ENCODE data around the gene SLC16A2. TPM values are rescaled to one million over a fixed set of nuclear protein-coding genes. Genes with fewer than 3 reads are reported as not detected.
"Not testable (repeated sequence)": the region's sequence is repeated elsewhere in the genome, so short reads cannot be mapped to it uniquely, and the experiment has no call there.

SLC16A2 gene
- total RNA-seq, 2 donors from 2014 or later: 0.70 to 2.1 TPM

DNA sequence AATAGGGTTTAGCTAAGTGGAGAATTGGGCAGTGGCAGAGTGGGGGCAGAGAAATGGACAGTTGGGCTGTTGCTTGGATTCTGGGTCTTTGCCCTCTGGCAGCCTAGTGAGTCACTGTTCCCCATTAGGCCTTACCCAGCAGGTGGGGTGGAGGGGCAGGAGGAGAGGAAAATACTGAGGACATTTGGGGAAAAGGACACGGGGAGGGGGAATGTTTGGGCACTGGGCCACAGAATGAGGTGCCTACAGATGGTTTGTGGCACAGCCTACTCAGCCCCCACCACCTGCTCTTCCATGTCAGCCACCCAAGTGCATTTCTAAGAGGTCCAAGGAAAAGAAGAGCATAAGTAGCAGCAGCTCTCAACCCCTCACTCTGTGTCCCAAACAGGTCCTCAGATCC, 13.0 kb downstream of the SLC16A2 start:
- intact Hi-C loops (cut with DNase I, micrococcal nuclease): no loop called here
- ATAC-seq (no peak), DNase-seq (no peak)

DNA sequence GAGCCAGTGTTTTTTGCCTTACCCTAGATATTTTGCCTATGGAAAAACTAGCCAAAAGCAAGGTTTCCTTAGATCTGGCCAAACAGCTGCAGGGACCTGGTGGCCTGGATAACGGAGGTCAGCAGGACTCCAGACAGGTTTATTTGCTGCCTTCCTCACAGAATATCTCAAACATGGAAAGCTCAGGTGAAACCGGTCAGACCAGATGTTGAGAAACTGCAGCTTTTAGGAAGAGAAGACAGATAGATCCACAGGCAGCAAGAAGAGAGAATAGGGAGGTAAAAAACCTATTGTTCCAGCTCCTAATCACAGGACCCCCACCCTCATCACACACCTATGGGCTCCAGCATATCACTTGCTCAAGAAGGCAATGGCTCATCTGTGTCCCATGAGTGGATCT, 16.2 kb downstream of the SLC16A2 start:
- DNase-seq (no peak), ATAC-seq (no peak)
- intact Hi-C loops (cut with DNase I, micrococcal nuclease): no loop called here

DNA sequence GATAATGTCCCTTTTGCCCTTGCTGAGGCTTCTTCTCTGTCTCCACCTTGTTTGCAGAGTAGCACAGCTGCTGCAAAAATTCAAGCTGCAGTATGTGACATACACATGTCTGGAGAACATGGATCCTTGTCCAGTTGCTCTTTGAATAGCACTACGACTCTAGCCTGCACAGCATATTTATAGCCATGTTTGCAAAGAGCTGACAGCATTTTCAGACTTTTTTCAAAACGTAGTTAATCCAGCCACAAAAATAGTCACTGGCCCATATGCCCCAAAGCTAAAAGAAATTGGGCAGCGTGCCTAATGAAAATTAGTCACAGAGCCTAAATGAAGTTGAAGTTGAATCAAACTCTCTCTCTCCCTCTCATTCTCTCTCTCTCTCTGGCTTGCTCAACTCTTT, 17.5 kb downstream of the SLC16A2 start:
- ATAC-seq (no peak), DNase-seq (no peak)
- intact Hi-C loops (cut with DNase I, micrococcal nuclease): no loop called here

DNA sequence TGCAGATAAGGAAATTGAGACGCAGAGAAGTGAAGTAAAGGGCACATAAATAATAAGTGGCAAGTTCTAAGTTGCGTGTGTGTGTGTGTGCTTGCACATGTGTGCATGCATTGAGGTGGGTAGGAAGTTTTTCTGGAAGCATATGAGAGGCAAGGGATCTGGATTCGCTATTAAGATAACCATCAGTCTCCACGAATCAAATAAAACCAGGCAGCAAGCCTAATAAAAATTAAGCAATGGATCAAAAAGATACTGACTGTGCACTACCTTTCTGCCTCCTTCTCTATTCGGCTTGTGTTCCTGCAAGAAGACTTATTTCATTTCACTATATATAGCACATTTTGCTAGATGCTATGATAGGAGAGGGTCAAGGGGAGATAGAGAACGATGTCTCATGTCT, 23.8 kb downstream of the SLC16A2 start:
- ATAC-seq: no peak
- no peak for DNase-seq
- intact Hi-C loops (cut with DNase I, micrococcal nuclease): no loop called here

DNA sequence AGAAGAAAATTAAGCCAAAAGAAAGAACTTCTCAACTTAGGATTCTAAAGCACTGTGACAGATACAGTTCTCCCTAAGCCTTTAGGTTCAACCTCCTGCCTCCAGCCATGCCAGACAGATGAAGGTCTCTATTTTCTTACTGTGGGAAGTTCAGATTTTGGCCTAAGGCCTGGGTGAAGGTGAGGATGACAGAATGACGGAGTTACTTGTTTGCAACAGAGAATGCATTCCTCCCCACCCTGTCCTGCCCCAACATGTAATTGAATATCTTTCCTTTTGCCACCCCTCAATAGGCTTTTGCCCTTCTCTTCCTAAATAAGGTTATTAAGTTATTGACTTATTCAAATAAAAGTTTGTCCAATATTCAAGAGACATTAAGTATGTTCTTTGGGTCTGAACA, 25.6 kb downstream of the SLC16A2 start:
- DNase-seq: no peak
- intact Hi-C loops (cut with DNase I, micrococcal nuclease): no loop called here
- ATAC-seq: no peak

DNA sequence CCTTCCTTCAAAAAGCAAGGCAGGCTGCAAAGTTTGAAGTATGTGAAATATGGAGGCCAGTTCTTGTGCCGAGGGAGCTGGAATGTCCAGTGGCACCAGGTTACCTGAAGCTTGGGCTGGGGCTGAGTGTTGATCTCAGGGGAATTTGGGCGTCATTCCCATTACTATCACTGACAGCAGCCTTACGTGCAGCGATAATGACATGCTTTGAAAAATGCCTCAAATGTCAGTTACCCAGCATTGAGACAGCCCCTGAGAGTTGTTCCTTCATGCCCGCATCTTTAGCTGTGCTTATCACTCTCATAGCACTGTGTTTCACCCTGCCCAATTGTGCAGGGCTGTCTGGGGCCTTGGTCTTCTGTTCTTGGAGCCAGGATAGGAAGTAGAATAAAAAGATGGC, 27.4 kb downstream of the SLC16A2 start:
- DNase-seq (no peak), ATAC-seq (no peak)
- intact Hi-C loops (cut with DNase I, micrococcal nuclease): no loop called here

DNA sequence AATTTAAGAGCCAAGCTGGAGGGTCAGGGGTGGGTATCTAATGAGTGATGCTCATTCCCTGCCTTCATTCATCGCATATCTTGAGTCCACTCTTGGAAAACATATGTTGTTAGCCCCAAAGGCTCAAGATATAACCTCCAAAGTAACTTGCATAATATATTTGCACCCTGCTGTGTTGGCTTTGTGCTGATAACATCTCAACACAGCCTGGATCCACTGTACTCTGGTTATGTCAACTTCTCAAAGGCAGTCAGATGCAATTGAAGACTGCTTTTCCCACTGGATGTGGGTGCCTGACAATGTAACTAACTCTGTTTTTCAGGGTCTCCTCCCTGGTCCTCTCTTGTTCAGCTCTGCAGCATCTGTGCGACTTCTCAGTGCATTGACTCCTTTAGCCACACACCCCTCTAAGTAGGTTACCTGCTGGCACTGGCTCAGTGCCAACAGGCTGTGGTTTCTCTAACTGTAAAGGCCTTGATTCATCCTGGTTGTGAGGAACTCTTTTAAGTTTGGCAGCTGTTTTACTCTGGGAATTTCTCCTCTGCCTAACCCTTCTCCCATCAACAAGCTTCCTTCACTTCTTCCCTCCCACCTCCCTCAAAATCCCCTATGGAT, 28.1 kb downstream of the SLC16A2 start:
- intact Hi-C loops (cut with DNase I, micrococcal nuclease): no loop called here
- DNase-seq (peak in 1 of 2 donors; percentile 5), ATAC-seq (no peak)

DNA sequence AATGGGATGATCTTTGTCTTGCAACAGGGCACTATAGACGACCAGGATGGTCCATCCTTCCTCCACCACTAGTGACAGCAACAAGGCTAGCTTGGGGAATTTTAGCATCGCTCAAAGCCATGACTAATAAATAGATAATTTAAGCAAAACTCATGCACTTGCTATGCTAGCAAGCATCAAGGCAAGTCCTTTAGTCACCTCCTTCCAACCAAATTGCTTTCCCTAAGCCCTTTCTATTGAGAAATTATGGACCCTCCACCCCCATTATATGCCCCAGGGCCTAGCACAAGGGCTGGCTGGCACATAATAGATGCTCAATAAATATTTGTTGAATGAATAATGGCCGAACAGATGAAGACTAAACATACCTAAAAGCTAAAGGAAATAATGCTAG, 28.6 kb downstream of the SLC16A2 start:
- DNase-seq (no peak), ATAC-seq (no peak)
- intact Hi-C loops (cut with DNase I, micrococcal nuclease): no loop called here

DNA sequence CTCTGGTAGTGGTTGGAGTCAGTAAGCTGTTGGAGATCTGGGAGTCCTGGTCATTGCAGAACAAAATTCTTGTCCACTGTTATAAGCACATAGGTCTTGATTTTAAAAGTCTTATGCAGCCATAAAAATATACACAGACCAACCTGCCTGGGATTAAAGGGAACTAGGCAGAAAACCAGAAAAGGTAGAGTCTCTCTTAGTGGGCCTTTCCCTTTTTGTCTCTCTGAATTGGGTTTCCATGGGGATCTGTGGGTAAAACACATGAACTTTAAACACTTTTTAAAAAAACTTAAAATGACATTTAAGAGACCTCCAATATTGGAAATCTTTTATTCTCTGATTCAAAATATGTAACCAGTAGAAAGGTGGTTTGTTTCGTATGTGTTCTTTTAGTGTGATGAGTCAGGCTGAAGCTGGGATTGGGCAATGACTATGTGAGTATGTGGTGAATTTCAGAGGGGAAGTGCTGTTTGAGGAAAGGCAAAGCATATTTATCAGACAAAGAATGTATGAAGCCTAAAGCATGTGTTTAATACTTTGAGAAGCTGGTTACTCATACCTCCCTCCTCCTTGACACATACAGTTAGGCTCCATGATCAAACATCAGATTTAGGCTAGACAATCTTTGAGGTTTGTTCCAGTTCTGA, 29.6 kb downstream of the SLC16A2 start:
- ATAC-seq (no peak), DNase-seq (no peak)
- intact Hi-C loops (cut with DNase I, micrococcal nuclease): no loop called here

DNA sequence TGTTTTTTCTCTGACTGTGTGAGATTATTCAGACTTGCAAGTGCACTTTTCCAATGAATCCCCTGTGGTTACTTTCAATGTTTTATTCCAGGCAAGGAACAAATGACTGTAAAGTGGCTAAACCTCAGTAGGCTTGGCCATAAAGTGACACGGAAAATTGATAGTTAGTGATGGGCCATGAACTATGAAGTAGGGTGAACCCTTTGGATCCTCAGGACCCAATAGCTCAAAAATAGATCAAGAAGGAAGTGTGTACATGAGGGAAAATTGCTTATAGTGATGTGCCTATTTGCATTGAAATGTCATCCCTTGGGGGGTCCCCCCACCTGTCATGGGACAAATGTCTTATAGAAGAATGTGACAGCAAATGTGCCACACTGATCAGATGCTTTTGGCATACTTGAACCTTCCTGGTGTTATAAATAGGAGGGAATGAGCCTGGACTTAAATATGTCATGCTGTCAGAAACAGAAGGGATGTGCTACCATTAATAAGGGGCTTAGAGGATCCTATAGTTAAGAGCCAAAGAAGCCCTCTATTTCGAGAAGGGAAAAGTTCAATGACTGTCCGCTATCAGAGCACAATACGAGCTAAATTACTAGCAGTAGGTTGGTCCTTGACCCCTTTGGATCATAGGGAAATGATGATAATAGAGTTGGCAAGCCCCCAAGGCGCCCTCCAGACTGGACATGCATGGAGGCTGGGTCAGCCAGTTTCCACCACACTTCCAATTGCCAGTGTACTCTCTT, 30.3 kb downstream of the SLC16A2 start:
- no peak for DNase-seq
- intact Hi-C loops (cut with DNase I, micrococcal nuclease): no loop called here
- ATAC-seq: no peak

DNA sequence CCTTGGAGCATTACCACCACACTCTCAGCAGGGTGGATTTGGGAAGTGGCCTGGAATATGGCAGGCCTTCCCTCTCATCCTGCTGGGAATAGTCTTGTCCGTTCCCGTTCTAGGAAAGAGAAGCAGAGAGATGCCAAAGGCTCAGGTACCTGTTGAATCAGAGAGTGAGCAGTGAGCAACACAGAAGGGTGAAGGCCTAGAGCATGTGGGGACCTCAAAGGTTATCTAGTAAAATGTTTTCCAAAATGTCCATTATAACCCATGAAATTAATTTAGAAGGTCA, 30.8 kb downstream of the SLC16A2 start:
- intact Hi-C loops (cut with DNase I, micrococcal nuclease): no loop called here
- ATAC-seq (no peak), DNase-seq (no peak)

DNA sequence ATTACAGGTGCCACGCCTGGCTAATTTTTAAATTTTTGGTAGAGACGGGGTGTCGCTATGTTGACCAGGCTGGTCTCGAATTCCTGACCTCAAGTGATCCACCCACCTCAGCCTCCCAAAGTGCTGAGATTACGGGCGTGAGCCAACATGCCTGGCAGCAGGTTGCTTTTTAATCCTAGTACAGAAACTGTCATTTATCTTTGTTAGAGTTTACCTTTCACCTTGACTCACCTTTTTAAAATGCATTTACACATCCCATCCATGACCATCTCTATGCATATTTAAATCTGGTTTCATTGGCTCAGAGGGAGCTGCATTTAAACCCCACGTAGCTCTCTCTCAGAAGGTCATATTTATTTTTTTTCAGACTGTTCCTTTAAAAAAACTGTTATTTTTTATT, 31.9 kb downstream of the SLC16A2 start:
- DNase-seq (no peak), ATAC-seq (no peak)
- intact Hi-C loops (cut with DNase I, micrococcal nuclease): no loop called here

DNA sequence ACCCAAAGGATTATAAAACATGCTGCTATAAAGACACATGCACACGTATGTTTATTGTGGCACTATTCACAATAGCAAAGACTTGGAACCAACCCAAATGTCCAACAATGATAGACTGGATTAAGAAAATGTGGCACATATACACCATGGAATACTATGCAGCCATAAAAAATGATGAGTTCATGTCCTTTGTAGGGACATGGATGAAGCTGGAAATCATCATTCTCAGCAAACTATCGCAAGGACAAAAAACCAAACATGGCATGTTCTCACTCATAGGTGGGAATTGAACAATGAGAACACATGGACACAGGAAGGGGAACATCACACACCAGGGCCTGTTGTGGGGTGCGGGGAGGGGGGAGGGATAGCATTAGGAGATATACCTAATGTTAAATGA, 32.9 kb downstream of the SLC16A2 start:
- DNase-seq; ATAC-seq; intact Hi-C loops (cut with DNase I, micrococcal nuclease): not testable (repeated sequence)

DNA sequence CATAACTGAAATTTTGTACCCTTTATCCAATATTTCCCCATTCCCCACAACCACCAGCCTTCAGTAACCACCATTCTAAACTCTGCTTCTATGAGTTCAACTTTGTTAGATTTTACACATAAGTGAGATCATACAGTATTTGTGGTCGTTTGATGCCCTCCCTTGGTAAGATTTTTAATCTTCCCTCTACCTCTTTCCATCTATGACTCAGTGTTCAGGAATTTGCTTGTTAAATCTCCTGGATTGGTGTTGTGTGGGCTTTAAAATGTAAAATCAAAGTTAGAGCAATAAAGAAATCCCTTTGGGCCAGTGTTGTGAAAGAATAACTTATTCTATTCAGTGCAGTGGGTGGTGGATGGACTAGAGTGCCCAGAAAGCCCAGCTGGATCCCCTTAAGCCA, 37.4 kb downstream of the SLC16A2 start:
- ATAC-seq: no peak
- intact Hi-C loops (cut with DNase I, micrococcal nuclease): no loop called here
- DNase-seq: no peak

DNA sequence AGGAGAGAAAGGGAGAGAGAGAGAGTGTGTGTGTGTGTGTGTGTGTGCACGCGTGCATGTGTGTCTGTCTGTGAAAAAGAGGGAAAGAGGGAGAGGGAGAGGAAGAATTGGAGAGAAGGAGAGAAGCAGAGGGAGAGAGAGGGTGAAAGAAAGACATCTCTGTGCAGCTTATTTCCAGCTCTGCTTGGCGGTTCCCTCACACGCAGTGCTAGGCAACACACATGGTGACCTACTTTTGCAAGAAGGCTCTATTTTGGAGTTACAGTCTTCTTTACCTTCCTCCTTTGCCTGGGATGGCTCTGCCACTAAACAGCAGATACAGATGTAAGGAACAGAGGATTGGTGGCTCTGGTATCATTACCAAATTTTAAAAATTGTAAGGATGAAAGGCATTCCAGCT, 40.1 kb downstream of the SLC16A2 start:
- no peak for ATAC-seq
- no peak for DNase-seq
- intact Hi-C loops (cut with DNase I, micrococcal nuclease): no loop called here

DNA sequence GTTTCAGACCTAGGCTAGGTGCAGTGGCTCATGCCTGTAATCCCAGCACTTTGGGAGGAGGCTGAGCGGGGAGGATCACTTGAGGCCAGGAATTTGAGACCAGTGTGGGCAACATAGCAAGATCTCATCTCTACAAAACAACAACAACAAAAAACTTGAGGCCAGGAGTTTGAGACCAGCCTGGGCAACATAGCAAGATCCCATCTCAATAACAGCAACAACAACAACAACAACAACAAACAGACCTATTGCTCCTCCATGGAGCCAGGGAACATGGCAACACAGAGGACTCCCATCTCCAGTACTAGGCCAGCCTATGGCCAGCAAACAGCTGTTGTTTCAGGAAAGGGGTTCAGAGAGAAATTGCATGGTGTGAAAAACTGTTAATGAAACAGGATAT, 43.4 kb downstream of the SLC16A2 start:
- DNase-seq: no peak
- ATAC-seq: no peak
- intact Hi-C loops (cut with DNase I, micrococcal nuclease): no loop called here

DNA sequence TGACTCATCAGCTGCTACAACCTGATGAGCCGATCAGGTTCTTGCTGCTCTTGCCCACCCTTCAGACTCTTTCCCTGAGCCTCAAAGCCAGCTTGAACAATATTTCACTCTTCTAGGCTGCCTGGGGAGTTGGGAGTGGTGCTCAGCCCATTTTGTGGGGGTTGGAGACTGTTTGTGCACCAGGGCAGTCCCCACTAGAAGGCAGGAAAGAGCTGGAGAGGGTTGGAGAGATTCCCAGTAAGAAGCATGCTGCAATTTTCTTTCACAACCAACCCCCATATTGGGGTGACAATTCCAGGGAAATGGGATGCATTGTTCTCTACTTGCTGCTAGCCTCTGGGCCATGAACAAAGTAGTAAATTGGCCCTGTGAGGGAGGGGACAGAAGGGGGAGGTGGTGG, 44.1 kb downstream of the SLC16A2 start:
- DNase-seq: no peak
- ATAC-seq: no peak
- intact Hi-C loops (cut with DNase I, micrococcal nuclease): no loop called here

DNA sequence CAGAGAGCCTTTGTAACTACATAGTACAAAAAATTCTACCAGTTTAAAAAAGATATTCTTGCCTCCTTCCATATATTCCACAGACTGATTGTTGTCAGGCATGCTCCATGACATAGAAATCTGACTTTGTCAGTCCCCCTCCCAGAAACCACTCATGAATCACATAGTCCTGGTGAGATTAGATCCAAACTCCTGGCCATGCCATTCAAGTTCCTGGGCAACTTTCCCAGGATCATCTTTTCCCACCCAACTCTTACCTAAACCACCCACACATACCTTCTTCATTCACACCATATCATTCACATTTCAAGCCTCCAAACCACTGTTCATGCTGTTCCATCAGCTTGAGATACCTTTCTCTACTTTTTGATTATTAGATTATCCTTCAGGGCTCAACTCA, 46.4 kb downstream of the SLC16A2 start:
- DNase-seq (no peak), ATAC-seq (no peak)
- intact Hi-C loops (cut with DNase I, micrococcal nuclease): no loop called here

DNA sequence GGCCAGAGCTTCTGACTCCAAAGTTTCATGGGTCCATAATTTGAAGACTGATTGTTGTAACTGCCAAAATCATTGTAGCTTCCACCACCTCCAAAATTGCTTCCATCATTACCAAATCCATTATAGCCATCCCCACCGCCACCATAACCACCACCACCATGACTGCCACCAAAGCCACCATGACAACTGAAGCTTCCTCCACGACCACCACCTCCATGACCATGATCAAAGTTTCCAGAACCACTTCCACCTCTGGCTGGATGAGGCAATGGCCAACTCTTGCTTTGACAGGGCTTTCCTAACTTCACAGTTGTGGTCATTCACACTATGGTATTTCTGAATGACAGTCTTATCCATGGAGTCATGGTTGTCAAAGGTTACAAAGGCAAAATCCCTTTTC, 51.8 kb downstream of the SLC16A2 start:
- DNase-seq; ATAC-seq; intact Hi-C loops (cut with DNase I, micrococcal nuclease): not testable (repeated sequence)

DNA sequence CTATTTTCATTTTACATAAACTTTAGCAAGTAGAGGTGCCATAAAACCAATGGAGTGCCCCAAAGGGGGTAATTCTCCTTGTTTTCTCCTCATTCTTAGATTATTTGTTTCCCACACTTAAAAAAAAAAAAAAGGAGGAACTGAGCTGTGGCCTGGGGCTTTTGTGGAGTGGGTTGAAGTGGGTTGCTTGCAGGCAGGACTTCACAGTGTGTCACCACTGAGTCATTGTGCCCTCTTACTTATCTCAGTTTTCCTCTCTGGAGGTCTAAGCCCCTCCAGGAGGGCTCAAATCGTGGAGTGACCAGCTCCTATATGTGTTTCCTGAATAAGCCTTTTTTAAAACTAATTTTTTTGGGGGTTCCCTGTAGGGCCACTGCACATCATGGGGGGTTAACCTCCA, 69.0 kb downstream of the SLC16A2 start:
- ATAC-seq: no peak

DNA sequence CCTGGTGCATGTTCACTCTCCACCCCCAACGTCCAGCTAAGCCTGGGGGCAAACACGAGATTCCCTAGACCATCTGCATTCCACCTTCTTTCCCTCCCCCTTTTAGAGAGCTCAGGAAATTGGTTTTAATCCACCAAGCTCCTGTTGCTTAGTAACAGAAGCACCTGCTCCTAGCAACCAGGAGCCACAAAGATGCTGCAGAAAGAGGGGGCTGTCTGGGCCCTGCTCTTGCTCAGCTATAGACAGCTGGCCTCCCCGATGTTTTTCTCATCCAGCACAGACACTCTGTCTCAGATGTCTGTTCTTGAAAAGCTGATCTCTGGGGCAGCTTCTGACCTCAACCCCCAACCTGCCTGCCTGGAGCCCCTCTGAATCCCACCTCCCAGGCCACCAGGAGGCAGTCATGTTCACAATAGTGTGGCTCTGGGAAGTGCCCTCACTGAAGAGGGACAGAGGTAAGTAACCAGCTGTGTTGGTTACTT, 71.5 kb downstream of the SLC16A2 start:
- intact Hi-C loops (cut with DNase I, micrococcal nuclease): no loop called here
- peak in 1 of 2 donors; percentile 8 for DNase-seq
- no peak for ATAC-seq

More for the DNA sequence above, 69.0 kb downstream of the SLC16A2 start:
- intact Hi-C loops (cut with DNase I, micrococcal nuclease): no loop called here
- DNase-seq: no peak

All from left colon (tissue), 2 donors.